Duodenal mucosa (tissue), 2 donors: ENCODE data around the gene SDHB.

Source experiments
- H3K27ac ChIP-seq: one replicate; pipeline ENCODE4 v1.7.0; 2013; ENCODE audit warnings: low read depth, low read length
- H3K27me3 ChIP-seq, 2 donors: one replicate each; pipeline ENCODE4 v1.7.0; 2013; ENCODE audit warnings: low read length in 2 of 2, control low read depth in 1 of 2; ENCODE audit not compliant: insufficient read depth in 2 of 2, control insufficient read depth in 1 of 2
- H3K36me3 ChIP-seq, 2 donors: one replicate each; pipeline ENCODE4 v1.7.0; 2013; ENCODE audit warnings: low read length in 2 of 2, control low read depth in 1 of 2; ENCODE audit not compliant: insufficient read depth in 2 of 2, control insufficient read depth in 1 of 2
- H3K4me1 ChIP-seq, 2 donors: one replicate each; pipeline ENCODE4 v1.7.0; 2013; ENCODE audit warnings: low read length in 2 of 2, control low read depth in 1 of 2; ENCODE audit not compliant: insufficient read depth in 2 of 2, control insufficient read depth in 1 of 2
- H3K4me3 ChIP-seq, 2 donors: one replicate each; pipeline ENCODE4 v1.7.0; 2013; ENCODE audit warnings: low read length in 2 of 2, low read depth in 1 of 2
- H3K9ac ChIP-seq, 2 donors: one replicate each; pipeline ENCODE4 v1.7.0; 2013; ENCODE audit warnings: low read length in 2 of 2, low read depth in 1 of 2
- H3K9me3 ChIP-seq, 2 donors: one replicate each; pipeline ENCODE4 v1.7.0; 2013; ENCODE audit warnings: low read length in 2 of 2, control low read depth in 1 of 2; ENCODE audit not compliant: control insufficient read depth in 1 of 2

Gene SDHB

DNA sequence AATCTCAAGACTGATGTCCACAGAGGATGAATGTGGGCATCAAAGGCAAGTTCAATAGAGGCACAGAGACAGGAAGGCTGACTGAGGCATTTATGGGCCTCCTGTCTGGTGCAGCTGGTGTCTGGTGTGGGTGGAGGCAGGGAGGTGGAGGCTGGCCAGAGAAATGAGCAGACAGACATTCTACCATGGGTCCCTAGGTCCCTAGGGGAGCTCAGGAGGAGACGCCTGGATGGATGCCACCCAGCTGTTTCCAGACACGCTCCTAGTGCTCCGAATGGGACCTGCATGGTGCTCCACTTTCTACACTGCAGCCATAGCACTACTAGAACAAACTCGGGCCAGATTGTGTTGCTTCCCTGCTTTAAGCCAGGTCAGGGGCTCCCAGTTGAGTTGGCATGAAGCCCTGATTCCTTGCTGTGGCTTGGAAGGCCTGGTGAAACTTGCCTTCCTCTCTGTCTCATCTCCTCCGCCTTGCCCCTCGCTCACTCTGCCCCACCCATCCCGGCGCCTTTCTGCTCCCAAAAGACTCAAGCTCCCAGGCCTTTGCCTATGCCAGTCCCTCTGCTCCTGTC lies 40.1 kb upstream of the SDHB start:
- peaks cover 7 to 10% of the 10 kb centered on the region in 2 donors for H3K4me1 ChIP-seq
- H3K4me3 ChIP-seq = no peak overlapping the region
- no peak overlapping the region for H3K9ac ChIP-seq
- H3K27me3 ChIP-seq = no peaks in the 10 kb centered on the region
- no peaks in the 10 kb centered on the region for H3K36me3 ChIP-seq
- no peaks in the 10 kb centered on the region for H3K9me3 ChIP-seq
- no peak overlapping the region for H3K27ac ChIP-seq

- no peak overlapping the region for H3K9ac ChIP-seq
- H3K27me3 ChIP-seq = no peaks in the 10 kb centered on the region
- no peak overlapping the region for H3K27ac ChIP-seq
- no peaks in the 10 kb centered on the region for H3K36me3 ChIP-seq
- no peaks in the 10 kb centered on the region for H3K4me1 ChIP-seq
- H3K4me3 ChIP-seq = no peak overlapping the region
- no peaks in the 10 kb centered on the region for H3K9me3 ChIP-seq
These were observed 37.4 kb upstream of the SDHB start for GRCh38 chr1:17091252-17091651.

- Histone ChIP-seq H3K27ac (no peak overlapping the region), H3K4me1 (no peaks in the 10 kb centered on the region), H3K4me3 (no peak overlapping the region)
These were observed 35.7 kb upstream of the SDHB start for GRCh38 chr1:17089506-17089905.

DNA sequence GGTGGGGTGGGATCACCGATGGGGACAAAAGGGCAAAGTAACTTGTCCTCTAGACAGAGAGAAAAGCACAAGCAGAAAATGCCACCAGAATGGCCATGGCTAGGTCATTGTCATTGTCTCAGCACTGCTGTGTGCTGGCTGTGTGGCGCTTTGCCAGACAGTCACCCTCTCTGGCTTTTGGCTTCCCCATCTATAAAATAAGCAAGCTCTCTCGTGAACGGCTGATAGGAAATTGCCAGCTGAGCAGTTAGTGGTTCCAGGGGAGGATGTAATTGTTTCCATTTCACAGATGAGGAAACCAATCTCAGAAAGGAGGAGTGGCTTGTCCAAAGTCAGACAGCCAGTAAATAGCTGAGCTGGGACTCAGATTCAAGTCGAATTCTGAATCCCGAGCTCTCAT lies 32.9 kb upstream of the SDHB start:
- H3K4me1 ChIP-seq = no peaks in the 10 kb centered on the region
- no peaks in the 10 kb centered on the region for H3K36me3 ChIP-seq
- no peak overlapping the region for H3K9ac ChIP-seq
- no peaks in the 10 kb centered on the region for H3K27me3 ChIP-seq
- no peak overlapping the region for H3K27ac ChIP-seq
- no peaks in the 10 kb centered on the region for H3K9me3 ChIP-seq
- no peak overlapping the region for H3K4me3 ChIP-seq

More at GRCh38 chr1:17089506-17089905, 35.7 kb upstream of the SDHB start:
- Histone ChIP-seq H3K27me3 (no peaks in the 10 kb centered on the region), H3K36me3 (no peaks in the 10 kb centered on the region), H3K9ac (no peak overlapping the region), H3K9me3 (no peaks in the 10 kb centered on the region)

DNA sequence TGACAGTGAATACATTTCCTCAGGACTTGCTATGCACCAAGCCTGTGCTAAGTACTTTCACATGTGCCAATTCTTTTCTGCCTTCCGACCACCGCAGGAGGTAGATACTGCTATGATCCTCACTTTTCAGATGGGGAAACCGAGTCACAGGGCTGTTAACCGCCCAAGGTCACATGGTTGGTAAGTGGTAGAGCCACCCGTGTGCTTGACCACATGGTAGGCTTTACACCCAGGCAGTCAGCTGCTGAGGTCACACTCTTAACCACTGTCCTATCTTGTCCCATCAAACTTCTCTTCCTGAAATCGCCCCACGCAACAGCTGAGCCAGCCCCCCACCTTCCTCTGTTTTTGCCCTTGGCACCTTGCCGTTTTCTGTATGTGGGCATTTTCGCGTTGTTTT lies 31.0 kb upstream of the SDHB start:
- Histone ChIP-seq H3K4me3 (no peak overlapping the region), H3K9me3 (no peaks in the 10 kb centered on the region), H3K27ac (no peak overlapping the region), H3K9ac (no peak overlapping the region), H3K36me3 (no peaks in the 10 kb centered on the region), H3K4me1 (no peaks in the 10 kb centered on the region), H3K27me3 (no peaks in the 10 kb centered on the region)

DNA sequence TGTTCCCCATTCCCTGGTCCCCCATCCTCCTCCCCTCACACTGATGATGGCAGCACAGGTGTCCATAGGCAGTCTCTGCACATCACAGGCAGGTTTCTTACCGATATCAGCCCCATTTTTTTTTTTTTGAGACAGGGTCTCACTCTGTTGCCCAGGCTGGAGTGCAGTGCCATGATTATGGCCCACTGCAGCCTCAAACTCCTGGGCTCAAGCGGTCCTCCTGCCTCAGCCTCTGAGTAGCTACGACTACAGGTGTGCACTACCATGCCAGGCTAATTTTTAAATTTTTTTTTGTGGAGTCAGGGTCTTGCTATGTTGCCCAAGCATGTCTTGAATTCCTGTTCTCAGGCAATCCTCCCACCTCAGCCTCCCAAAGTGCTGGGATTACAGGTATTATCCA lies 28.9 kb upstream of the SDHB start:
- Histone ChIP-seq H3K4me1 (no peaks in the 10 kb centered on the region), H3K27ac (no peak overlapping the region), H3K9ac (no peak overlapping the region), H3K4me3 (no peak overlapping the region), H3K36me3 (no peaks in the 10 kb centered on the region), H3K9me3 (no peaks in the 10 kb centered on the region), H3K27me3 (no peaks in the 10 kb centered on the region)

DNA sequence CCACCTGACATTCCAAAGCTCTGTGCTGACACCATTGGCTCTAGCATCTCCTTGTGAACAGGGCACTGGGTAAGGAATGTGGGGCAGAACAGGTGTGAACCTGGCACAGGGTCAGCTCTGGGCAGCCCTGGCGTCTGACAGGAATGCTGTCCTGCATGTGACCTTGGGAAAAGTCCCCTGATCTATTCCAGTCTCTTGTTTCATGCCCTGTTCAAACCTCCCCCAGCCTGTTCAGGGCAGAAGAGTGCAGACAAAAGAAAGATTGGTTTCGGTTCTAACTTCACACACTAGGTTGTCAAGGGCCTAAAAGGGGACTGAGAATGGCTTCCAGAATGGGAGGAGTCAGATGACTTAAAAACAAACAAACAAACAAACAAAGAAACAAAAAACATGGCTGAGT lies 27.6 kb upstream of the SDHB start:
- H3K36me3 ChIP-seq = no peaks in the 10 kb centered on the region
- H3K9me3 ChIP-seq = no peaks in the 10 kb centered on the region
- H3K27ac ChIP-seq = no peak overlapping the region
- H3K27me3 ChIP-seq = no peaks in the 10 kb centered on the region
- H3K9ac ChIP-seq = no peak overlapping the region
- no peaks in the 10 kb centered on the region for H3K4me1 ChIP-seq
- no peak overlapping the region for H3K4me3 ChIP-seq

GRCh38 chr1:17080880-17081279 lies 27.0 kb upstream of the SDHB start:
- Histone ChIP-seq H3K9me3 (no peaks in the 10 kb centered on the region), H3K27me3 (no peaks in the 10 kb centered on the region), H3K4me1 (no peaks in the 10 kb centered on the region), H3K9ac (no peak overlapping the region), H3K36me3 (no peaks in the 10 kb centered on the region), H3K27ac (no peak overlapping the region), H3K4me3 (no peak overlapping the region)

- H3K4me1 ChIP-seq = no peaks in the 10 kb centered on the region
- H3K27me3 ChIP-seq = no peaks in the 10 kb centered on the region
- no peaks in the 10 kb centered on the region for H3K9me3 ChIP-seq
- no peak overlapping the region for H3K27ac ChIP-seq
- H3K36me3 ChIP-seq = no peaks in the 10 kb centered on the region
- H3K9ac ChIP-seq = no peak overlapping the region
- H3K4me3 ChIP-seq = no peak overlapping the region
These were observed 26.4 kb upstream of the SDHB start for GRCh38 chr1:17080085-17080759.

GRCh38 chr1:17078991-17079868 lies 25.4 kb upstream of the SDHB start:
- Histone ChIP-seq H3K9me3 (no peaks in the 10 kb centered on the region), H3K4me3 (no peak overlapping the region), H3K4me1 (no peaks in the 10 kb centered on the region), H3K36me3 (no peaks in the 10 kb centered on the region), H3K27me3 (no peaks in the 10 kb centered on the region), H3K27ac (no peak overlapping the region), H3K9ac (no peak overlapping the region)
